SK-N-SH treated with all-trans-retinoic acid at 6 μM for 48 hours (cell line): Measurements from ENCODE around the gene TSEN34.

Experiments
- ATAC-seq: fragments of 200-7000 bp; cut with Tn5 transposase; 3 replicates; pipeline ENCODE4 v1.9.1; 2020; ENCODE audit warnings: mild to moderate bottlenecking, moderate library complexity
- ARNTL ChIP-seq: fragments of 450-650 bp; formaldehyde crosslinking; IDR thresholded peaks from 2 replicates; pipeline ENCODE4 v1.5.0; 2020; ENCODE audit warnings: low read depth, mild to moderate bottlenecking, moderate library complexity, borderline replicate concordance
- BACH2 ChIP-seq: fragments of 250-450 bp; sonication (Bioruptor Pico); IDR thresholded peaks from 2 replicates; pipeline ENCODE4 v1.9.0; 2021; ENCODE audit warnings: mild to moderate bottlenecking, borderline replicate concordance
- CSDC2 ChIP-seq: fragments of 250-450 bp; sonication (Bioruptor Pico); IDR thresholded peaks from 2 replicates; pipeline ENCODE4 v1.5.0; 2020; ENCODE audit warnings: mild to moderate bottlenecking, moderate library complexity
- ESRRG ChIP-seq: fragments of 250-450 bp; sonication (Bioruptor Pico); IDR thresholded peaks from 2 replicates; pipeline ENCODE4 v1.6.1; 2021; ENCODE audit warnings: mild to moderate bottlenecking
- ISL1 ChIP-seq: fragments of 250-450 bp; sonication (Bioruptor Pico); IDR thresholded peaks from 2 replicates; pipeline ENCODE4 v2.1.2; 2022; ENCODE audit warnings: mild to moderate bottlenecking, moderate library complexity
- PPARA ChIP-seq: fragments of 250-450 bp; sonication (Bioruptor Pico); IDR thresholded peaks from 2 replicates; pipeline ENCODE4 v1.5.0; 2020; ENCODE audit warnings: mild to moderate bottlenecking, borderline replicate concordance
- RARB ChIP-seq: fragments of 250-450 bp; sonication (Bioruptor Pico); IDR thresholded peaks from 2 replicates; pipeline ENCODE4 v1.8.0; 2021; ENCODE audit warnings: mild to moderate bottlenecking, moderate library complexity
- SNAI2 ChIP-seq: fragments of 250-450 bp; sonication (Bioruptor Pico); IDR thresholded peaks from 2 replicates; pipeline ENCODE4 v1.5.0; 2020; ENCODE audit warnings: mild to moderate bottlenecking, moderate library complexity
- TCF4 ChIP-seq: fragments of 250-450 bp; sonication (Bioruptor Pico); IDR thresholded peaks from 2 replicates; pipeline ENCODE4 v1.8.0; 2021; ENCODE audit warnings: mild to moderate bottlenecking, moderate library complexity, borderline replicate concordance
- TOX ChIP-seq: fragments of 250-450 bp; sonication (Bioruptor Pico); IDR thresholded peaks from 2 replicates; pipeline ENCODE4 v1.8.0; 2021; ENCODE audit warnings: mild to moderate bottlenecking, moderate library complexity, borderline replicate concordance
- ZC3H10 ChIP-seq: fragments of 250-450 bp; sonication (Bioruptor Pico); IDR thresholded peaks from 2 replicates; pipeline ENCODE4 v1.5.1; 2021; ENCODE audit warnings: mild to moderate bottlenecking, moderate library complexity
- ZFP3 ChIP-seq: fragments of 250-450 bp; sonication (Bioruptor Pico); IDR thresholded peaks from 2 replicates; pipeline ENCODE4 v1.5.0; 2020; ENCODE audit warnings: mild to moderate bottlenecking, moderate library complexity
- ZFP30 ChIP-seq: fragments of 450-650 bp; formaldehyde crosslinking; IDR thresholded peaks from 2 replicates; pipeline ENCODE4 v1.5.0; 2022; ENCODE audit warnings: mild to moderate bottlenecking, moderate library complexity
- ZNF565 ChIP-seq: fragments of 450-650 bp; formaldehyde crosslinking; conservative IDR thresholded peaks from 2 replicates; pipeline ENCODE4 v1.5.0; 2020; ENCODE audit warnings: low read depth, mild to moderate bottlenecking, moderate library complexity
- ZNF70 ChIP-seq: fragments of 450-650 bp; formaldehyde crosslinking; IDR thresholded peaks from 2 replicates; pipeline ENCODE4 v1.5.0; 2020; ENCODE audit warnings: mild to moderate bottlenecking, moderate library complexity
- ZNF8 ChIP-seq: fragments of 450-650 bp; formaldehyde crosslinking; IDR thresholded peaks from 2 replicates; pipeline ENCODE4 v1.5.0; 2020; ENCODE audit warnings: mild to moderate bottlenecking, moderate library complexity
- TF ChIP-seq, protein P1 (sequence below): fragments of 250-450 bp; sonication (Bioruptor Pico); IDR thresholded peaks from 2 replicates; pipeline ENCODE4 v1.8.0; 2021; ENCODE audit warnings: low read depth, mild to moderate bottlenecking, moderate library complexity, borderline replicate concordance
- TF ChIP-seq, protein P2 (sequence below): fragments of 250-450 bp; sonication (Bioruptor Pico); IDR thresholded peaks from 2 replicates; pipeline ENCODE4 v1.8.0; 2020; ENCODE audit warnings: mild to moderate bottlenecking, moderate library complexity, borderline replicate concordance
- TF ChIP-seq, protein P3 (sequence below): fragments of 250-450 bp; sonication (Bioruptor Pico); IDR thresholded peaks from 2 replicates; pipeline ENCODE4 v1.5.1; 2020; ENCODE audit warnings: low read depth, mild to moderate bottlenecking, moderate library complexity
- TF ChIP-seq, protein P4 (sequence below): fragments of 250-450 bp; sonication (Bioruptor Pico); IDR thresholded peaks from 2 replicates; pipeline ENCODE4 v1.5.1; 2021; ENCODE audit warnings: mild to moderate bottlenecking, moderate library complexity

Gene TSEN34

DNA sequence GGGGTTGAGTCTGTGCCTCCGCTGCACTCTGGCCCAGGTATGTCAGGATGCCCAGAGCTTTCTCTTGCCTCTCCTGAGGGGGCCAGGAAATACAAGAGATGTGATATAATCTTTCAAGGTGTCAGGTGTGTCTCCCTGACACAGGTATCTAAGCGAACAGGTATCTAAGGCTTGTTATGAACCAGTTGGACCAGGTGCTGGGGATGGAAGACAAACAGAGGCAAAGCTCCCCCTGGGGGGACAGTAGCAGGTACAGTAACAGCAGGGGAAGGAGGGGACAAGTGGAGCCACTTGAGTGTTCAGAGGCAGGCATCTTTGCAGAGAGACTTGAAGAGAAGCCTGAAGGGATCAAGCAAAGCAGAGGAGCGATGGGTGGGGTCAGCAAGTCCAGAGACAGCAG is 34.2 kb upstream of the TSEN34 start:
- ATAC-seq = no peak
- no peak for TF ChIP-seq RARB (CRISPR knock-in tag)
- no peak for TF ChIP-seq ZFP30 (CRISPR knock-in tag)
- no peak for TF ChIP-seq ARNTL (CRISPR knock-in tag)
- TF ChIP-seq ZNF8 (CRISPR knock-in tag) = no peak
- TF ChIP-seq, protein P1, sequence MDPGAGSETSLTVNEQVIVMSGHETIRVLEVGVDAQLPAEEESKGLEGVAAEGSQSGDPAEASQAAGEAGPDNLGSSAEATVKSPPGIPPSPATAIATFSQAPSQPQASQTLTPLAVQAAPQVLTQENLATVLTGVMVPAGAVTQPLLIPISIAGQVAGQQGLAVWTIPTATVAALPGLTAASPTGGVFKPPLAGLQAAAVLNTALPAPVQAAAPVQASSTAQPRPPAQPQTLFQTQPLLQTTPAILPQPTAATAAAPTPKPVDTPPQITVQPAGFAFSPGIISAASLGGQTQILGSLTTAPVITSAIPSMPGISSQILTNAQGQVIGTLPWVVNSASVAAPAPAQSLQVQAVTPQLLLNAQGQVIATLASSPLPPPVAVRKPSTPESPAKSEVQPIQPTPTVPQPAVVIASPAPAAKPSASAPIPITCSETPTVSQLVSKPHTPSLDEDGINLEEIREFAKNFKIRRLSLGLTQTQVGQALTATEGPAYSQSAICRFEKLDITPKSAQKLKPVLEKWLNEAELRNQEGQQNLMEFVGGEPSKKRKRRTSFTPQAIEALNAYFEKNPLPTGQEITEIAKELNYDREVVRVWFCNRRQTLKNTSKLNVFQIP (CRISPR knock-in tag) = no peak
- no peak for TF ChIP-seq ZNF565 (CRISPR knock-in tag)
- TF ChIP-seq ZFP3 (CRISPR knock-in tag) = no peak

DNA sequence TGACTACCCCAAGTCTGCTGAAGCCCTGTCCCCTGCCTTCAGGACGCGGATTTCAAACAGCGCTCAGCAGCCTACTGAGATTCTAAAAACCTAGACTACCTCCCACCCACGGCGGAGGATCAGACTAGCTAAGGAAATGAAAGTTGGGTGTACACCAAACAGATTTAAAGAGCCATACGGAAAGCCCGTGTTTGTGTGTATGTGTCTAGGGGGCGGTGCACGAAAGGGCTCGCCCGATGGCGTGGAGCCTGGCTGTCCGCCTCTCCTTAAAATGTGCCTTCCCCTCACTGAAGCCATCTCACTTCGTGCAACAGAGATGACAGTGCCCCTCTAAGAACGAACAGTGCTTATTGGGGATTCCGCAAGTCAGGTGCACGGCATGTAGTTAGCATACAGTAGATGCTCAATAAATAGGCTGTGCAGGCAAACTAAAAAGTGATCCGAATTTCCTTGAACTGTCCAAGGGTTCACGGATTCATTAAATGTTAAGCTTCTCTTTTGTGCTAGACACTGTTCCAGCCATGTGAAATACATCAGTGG is 32.2 kb upstream of the TSEN34 start:
- TF ChIP-seq, protein P2, sequence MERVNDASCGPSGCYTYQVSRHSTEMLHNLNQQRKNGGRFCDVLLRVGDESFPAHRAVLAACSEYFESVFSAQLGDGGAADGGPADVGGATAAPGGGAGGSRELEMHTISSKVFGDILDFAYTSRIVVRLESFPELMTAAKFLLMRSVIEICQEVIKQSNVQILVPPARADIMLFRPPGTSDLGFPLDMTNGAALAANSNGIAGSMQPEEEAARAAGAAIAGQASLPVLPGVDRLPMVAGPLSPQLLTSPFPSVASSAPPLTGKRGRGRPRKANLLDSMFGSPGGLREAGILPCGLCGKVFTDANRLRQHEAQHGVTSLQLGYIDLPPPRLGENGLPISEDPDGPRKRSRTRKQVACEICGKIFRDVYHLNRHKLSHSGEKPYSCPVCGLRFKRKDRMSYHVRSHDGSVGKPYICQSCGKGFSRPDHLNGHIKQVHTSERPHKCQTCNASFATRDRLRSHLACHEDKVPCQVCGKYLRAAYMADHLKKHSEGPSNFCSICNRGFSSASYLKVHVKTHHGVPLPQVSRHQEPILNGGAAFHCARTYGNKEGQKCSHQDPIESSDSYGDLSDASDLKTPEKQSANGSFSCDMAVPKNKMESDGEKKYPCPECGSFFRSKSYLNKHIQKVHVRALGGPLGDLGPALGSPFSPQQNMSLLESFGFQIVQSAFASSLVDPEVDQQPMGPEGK = no peak
- TF ChIP-seq, protein P3, sequence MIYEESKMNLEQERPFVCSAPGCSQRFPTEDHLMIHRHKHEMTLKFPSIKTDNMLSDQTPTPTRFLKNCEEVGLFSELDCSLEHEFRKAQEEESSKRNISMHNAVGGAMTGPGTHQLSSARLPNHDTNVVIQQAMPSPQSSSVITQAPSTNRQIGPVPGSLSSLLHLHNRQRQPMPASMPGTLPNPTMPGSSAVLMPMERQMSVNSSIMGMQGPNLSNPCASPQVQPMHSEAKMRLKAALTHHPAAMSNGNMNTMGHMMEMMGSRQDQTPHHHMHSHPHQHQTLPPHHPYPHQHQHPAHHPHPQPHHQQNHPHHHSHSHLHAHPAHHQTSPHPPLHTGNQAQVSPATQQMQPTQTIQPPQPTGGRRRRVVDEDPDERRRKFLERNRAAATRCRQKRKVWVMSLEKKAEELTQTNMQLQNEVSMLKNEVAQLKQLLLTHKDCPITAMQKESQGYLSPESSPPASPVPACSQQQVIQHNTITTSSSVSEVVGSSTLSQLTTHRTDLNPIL (CRISPR knock-in tag) = no peak
- TF ChIP-seq ZNF8 (CRISPR knock-in tag) = no peak
- peak; percentile 2 for ATAC-seq

DNA sequence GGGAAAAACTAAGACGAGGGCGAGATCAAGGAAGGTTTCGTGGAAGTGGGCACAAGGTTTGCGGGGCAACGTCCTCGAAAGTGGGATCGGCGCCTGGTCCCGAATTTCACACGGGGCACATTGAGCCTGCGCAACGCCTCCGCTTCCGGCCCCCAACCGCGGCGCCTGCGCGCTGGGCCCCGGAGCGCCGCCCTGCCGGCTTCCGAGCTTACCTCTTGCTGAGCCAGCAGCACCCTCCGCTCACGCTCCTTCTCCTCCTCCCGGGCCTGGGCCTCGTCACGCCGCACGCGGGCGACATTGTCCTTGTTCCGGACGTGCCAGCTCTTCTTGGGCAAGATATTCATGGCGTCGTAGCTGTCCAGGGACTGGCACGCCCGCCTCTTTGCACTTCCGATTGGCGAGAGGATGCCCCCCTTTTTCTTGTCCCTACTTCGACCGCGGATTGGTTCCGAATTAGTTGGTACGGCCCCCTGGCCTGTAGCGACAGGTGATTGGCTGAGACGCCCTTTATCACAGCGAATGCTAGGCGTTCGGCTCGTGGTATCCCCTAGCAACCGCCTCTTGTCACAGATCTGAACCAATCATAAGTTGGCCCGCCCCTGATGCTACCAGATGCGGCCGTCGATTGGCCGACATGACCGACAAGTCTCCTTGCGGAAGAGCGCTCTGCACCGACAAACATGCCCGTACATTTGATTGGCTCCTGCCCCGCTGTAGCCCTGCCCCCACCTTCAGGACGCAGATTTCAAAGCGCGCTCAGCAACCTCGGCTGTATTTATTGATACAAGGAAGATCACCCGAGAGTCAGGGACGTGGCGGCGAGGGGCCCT is 31.5 kb upstream of the TSEN34 start, which contains the start of gene LENG1:
TSS of gene LENG1 (minus strand) at position 370 of the 830 bp plus-strand sequence. CDS start at position 344, 26 bp downstream.
- peak; percentile 92 for ATAC-seq

DNA sequence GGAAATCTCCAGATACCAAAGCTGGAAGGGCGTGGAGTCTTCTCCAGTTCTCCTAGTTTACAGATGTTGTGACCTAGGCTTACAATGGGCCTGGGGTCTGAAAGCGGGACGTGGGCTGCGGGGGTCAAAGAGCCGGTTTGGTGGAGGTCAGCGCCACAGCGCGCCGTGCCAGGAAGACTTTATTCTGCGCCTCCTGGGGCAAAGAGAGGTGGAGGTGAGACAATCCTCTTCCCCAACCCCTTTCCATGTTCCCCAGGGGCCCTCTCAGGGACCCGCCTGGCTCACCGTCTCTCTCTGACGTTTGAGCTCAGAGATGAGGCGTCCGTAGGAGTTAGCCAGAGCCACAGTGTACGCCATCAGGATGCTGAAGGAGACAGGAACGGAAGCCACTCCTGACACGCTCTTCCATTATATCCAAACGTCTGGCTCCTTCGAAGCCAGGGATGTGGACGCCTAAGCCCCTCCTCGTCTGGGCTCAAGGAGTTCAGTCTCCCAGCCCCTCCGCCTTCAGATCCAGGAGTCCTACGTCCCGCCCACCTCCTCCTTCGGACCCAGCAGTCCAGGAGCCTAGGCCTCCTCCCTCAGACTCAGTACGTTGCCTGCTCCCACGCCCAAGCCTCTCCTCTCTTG is 30.8 kb upstream of the TSEN34 start:
- ATAC-seq = peak; percentile 11
- no peak for TF ChIP-seq RARB (CRISPR knock-in tag)
- no peak for TF ChIP-seq ISL1 (CRISPR knock-in tag)
- TF ChIP-seq ZNF70 (CRISPR knock-in tag) = no peak
- TF ChIP-seq ZFP30 (CRISPR knock-in tag) = no peak
- no peak for TF ChIP-seq TOX (CRISPR knock-in tag)
- no peak for TF ChIP-seq ZFP3 (CRISPR knock-in tag)
- no peak for TF ChIP-seq TCF4 (CRISPR knock-in tag)
- TF ChIP-seq, protein P1 (CRISPR knock-in tag) = no peak
- TF ChIP-seq, protein P3 (CRISPR knock-in tag) = no peak
- no peak for TF ChIP-seq ZC3H10 (CRISPR knock-in tag)

More for the DNA sequence above, 31.5 kb upstream of the TSEN34 start, which contains the start of gene LENG1:
- TF ChIP-seq, protein P4, sequence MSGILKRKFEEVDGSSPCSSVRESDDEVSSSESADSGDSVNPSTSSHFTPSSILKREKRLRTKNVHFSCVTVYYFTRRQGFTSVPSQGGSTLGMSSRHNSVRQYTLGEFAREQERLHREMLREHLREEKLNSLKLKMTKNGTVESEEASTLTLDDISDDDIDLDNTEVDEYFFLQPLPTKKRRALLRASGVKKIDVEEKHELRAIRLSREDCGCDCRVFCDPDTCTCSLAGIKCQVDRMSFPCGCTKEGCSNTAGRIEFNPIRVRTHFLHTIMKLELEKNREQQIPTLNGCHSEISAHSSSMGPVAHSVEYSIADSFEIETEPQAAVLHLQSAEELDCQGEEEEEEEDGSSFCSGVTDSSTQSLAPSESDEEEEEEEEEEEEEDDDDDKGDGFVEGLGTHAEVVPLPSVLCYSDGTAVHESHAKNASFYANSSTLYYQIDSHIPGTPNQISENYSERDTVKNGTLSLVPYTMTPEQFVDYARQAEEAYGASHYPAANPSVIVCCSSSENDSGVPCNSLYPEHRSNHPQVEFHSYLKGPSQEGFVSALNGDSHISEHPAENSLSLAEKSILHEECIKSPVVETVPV (CRISPR knock-in tag) = no peak
- no peak for TF ChIP-seq PPARA (CRISPR knock-in tag)
- TF ChIP-seq, protein P1 (CRISPR knock-in tag) = no peak
- no peak for TF ChIP-seq CSDC2 (CRISPR knock-in tag)
- no peak for TF ChIP-seq ZC3H10 (CRISPR knock-in tag)
- TF ChIP-seq SNAI2 = no peak
- TF ChIP-seq ZNF8 (CRISPR knock-in tag) = no peak
- TF ChIP-seq ESRRG (CRISPR knock-in tag) = no peak
- TF ChIP-seq RARB (CRISPR knock-in tag) = no peak
- no peak for TF ChIP-seq ARNTL (CRISPR knock-in tag)
- TF ChIP-seq BACH2 (CRISPR knock-in tag) = no peak
- no peak for TF ChIP-seq ZFP30 (CRISPR knock-in tag)
- no peak for TF ChIP-seq ZNF70 (CRISPR knock-in tag)
- no peak for TF ChIP-seq ZFP3 (CRISPR knock-in tag)
- no peak for TF ChIP-seq ISL1 (CRISPR knock-in tag)
- TF ChIP-seq, all 23 proteins: peak for 0
